ENCODE data around the gene RASGEF1C. TPM values are rescaled to one million over a fixed set of nuclear protein-coding genes. Genes with fewer than 3 reads are reported as not detected.
"Not testable (repeated sequence)": the region's sequence is repeated elsewhere in the genome, so short reads cannot be mapped to it uniquely, and the experiment has no call there.

The RASGEF1C gene
- total RNA-seq, 6 experiments from 2014 or later = 0.64 TPM; not detected in 5

DNA sequence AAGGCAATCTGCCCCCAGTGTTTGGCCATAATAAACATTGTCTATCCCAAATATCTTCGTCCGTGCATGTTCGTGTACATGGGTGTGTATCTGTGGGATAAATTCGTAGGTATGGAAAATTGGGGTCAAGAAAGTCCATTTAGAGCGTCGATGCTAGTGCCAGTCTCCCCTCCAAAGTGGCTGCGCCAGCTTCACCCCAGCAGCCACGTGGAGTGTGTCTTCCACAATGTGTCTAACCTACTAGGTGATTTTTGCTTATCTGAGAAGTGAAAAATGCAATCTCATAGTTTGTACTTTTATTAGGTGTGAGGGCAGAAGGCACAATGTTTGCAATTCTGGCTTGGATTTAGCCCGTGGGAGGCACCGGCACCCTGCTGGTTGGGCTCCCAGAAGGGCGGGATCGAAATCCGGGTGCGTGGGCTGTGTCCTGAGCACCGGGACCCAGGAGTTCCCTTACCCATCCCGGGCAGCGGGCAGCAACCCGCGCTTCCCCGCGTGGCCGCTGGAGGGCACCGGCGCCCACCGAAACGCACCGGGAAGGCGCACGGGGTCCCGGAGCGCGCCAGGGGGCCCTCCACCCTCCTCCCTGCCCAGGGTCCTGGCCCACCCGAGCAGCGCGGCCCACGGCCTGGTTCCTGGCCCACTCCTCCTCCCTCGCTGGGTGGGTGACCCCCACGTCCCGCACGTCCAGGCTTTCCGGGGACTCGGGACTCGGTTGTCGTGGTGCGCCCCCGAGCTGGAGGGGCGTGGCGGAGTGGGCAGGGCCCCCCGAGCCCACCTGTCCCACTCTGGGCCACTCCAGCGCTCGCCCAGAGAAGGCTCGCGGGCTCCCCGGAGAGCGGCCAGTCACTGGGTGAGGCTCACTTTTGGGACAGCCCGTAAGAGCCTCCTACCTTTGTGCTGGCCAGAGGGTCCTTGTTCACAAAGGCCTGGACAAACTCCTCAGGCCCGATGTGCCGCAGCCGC, 82.0 kb downstream of the RASGEF1C start:
- ATAC-seq (peak; percentile 72 to 90 (median 82)), DNase-seq (peak in 2 of 3 donors; percentile 51 to 53)
- H3K36me3 ChIP-seq = no peaks in the 10 kb centered on the region
- TF ChIP-seq, protein P1, sequence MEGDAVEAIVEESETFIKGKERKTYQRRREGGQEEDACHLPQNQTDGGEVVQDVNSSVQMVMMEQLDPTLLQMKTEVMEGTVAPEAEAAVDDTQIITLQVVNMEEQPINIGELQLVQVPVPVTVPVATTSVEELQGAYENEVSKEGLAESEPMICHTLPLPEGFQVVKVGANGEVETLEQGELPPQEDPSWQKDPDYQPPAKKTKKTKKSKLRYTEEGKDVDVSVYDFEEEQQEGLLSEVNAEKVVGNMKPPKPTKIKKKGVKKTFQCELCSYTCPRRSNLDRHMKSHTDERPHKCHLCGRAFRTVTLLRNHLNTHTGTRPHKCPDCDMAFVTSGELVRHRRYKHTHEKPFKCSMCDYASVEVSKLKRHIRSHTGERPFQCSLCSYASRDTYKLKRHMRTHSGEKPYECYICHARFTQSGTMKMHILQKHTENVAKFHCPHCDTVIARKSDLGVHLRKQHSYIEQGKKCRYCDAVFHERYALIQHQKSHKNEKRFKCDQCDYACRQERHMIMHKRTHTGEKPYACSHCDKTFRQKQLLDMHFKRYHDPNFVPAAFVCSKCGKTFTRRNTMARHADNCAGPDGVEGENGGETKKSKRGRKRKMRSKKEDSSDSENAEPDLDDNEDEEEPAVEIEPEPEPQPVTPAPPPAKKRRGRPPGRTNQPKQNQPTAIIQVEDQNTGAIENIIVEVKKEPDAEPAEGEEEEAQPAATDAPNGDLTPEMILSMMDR (IDR thresholded peaks at IDR 0.05) = peak; percentile 66 to 85 (median 82)
- no peak for TF ChIP-seq POLR2A (IDR thresholded peaks at IDR 0.05)
- H3K9me3 ChIP-seq = no peaks in the 10 kb centered on the region
- intact Hi-C loops (cut with DNase I) = loop anchor here in 1 of 2 donors (10.0 kb wide), 1 partner anchor 348 kb away; no protein-coding TSS in a partner anchor
- no peak overlapping the region for H3K4me3 ChIP-seq
- H3K27ac ChIP-seq = no peak overlapping the region
- no peaks in the 10 kb centered on the region for H3K27me3 ChIP-seq
- 39% methylated on average over 20 of the region's 59 CpGs for WGBS (ENCODE audit: insufficient coverage, low coverage, low lambda C conversion rate, missing lambda C conversion rate)
- peaks cover 0 to 5% (median 0%) of the 10 kb centered on the region in 4 donors for H3K4me1 ChIP-seq

DNA sequence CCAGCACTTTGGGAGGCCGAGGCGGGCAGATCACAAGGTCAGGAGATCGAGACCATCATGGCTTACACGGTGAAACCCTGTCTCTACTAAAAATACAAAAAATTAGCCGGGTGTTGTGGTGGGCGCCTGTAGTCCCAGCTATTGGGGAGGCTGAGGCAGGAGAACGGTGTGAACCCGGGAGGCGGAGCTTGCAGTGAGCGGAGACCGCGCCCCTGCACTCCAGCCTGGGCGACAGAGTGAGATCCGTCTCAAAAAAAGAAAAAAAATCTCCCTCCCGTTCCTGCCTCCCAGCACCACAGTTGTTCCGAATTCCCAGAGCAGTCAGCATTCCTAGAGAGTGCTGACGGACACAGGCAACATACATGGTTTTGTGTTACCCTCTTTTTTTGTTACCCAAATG, 82.9 kb downstream of the RASGEF1C start:
- not testable (repeated sequence) for DNase-seq
- intact Hi-C loops (cut with DNase I) = loop anchor here in 1 of 2 donors (10.0 kb wide), 1 partner anchor 349 kb away; no protein-coding TSS in a partner anchor
- 71% methylated on average over 11 of the region's 17 CpGs for WGBS (ENCODE audit: insufficient coverage, low coverage, low lambda C conversion rate, missing lambda C conversion rate)

DNA sequence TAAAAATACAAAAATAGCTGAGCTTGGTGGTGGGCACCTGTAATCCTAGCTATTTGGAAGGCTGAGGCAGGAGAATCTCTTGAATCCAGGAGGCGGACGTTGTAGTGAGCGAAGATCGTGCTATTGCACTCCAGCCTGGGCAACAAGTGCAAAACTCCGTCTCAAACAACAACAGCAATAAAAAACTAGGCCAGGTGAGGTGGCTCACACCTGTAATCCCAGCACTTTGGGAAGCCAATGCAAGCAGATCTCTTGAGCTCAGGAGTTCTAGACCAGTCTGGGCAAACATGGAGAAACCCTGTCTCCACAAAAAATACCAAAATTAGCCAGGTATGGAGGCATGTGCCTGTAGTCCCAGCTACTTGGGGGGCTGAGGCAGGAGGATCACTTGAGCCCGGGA, 84.3 kb downstream of the RASGEF1C start:
- ATAC-seq, H3K36me3 ChIP-seq, H3K4me1 ChIP-seq, H3K9me3 ChIP-seq, H3K27ac ChIP-seq, H3K4me3 ChIP-seq, H3K27me3 ChIP-seq, DNase-seq: not testable (repeated sequence)
- intact Hi-C loops (cut with DNase I) = loop anchor here in 1 of 2 donors (10.0 kb wide), 1 partner anchor 350 kb away; no protein-coding TSS in a partner anchor
- 71% methylated on average over 3 of the region's 6 CpGs for WGBS (ENCODE audit: insufficient coverage, low coverage, low lambda C conversion rate, missing lambda C conversion rate)

More for the DNA sequence above, 82.9 kb downstream of the RASGEF1C start:
- not testable (repeated sequence) for H3K4me3 ChIP-seq, H3K4me1 ChIP-seq, H3K27me3 ChIP-seq, H3K27ac ChIP-seq, H3K9me3 ChIP-seq, H3K36me3 ChIP-seq, ATAC-seq

DNA sequence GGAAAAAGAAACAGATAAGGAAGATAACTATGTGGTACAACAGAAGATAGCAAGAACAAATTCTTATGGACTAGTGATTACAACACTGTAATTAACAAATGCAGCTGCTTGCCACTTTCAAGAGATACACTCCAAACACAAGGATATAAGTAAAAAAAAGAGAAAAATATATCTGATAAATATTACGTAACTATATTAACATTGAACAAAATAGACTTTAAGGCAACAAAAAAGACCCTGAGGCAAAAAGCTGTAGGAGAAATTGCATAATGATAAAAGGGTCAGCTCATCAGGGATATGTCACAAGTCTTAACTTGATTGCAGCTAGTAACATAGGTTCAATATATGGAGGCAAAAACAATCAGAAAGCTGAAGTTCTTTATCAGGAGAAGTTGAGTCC, 86.1 kb downstream of the RASGEF1C start:
- no peak for ATAC-seq
- Histone ChIP-seq H3K27ac (no peak overlapping the region), H3K4me3 (no peak overlapping the region), H3K36me3 (no peaks in the 10 kb centered on the region), H3K9me3 (no peaks in the 10 kb centered on the region), H3K4me1 (peaks cover 0 to 5% (median 0%) of the 10 kb centered on the region in 4 donors), H3K27me3 (no peaks in the 10 kb centered on the region)
- intact Hi-C loops (cut with DNase I) = loop anchor here in 1 of 2 donors (10.0 kb wide), 1 partner anchor 352 kb away; no protein-coding TSS in a partner anchor
- no peak for DNase-seq
- 93% methylated on average over 1 of the region's 1 CpG for WGBS (ENCODE audit: insufficient coverage, low coverage, low lambda C conversion rate, missing lambda C conversion rate)
- no peak for TF ChIP-seq POLR2A (IDR thresholded peaks at IDR 0.05)
- TF ChIP-seq, protein P1 (IDR thresholded peaks at IDR 0.05) = no peak

DNA sequence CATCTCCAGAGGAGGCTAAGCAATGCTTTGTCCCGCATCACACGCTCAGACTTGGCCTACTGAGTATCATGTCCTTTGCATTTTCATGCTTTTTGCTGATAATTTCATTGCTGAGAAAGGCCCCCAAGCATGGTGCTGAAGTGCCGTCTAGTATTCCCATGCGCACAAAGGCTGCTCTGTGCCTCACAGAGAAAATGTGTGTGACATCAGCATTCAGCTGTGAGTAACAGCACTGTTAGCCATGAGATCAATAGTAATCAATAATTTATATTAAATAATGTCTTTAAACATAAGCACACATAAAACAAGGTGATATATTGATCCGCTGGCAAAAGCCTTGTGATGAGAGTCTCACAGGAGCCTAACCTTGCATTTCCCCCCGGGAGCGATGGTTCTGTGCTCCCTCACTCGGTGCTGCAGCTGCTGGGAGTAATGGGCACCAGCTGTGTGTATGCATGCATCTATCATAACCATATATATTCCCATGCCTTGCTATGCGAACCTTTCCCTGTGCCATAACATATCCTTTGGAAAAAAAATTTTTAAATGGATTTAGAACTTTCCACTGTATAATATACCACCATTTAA, 87.1 kb downstream of the RASGEF1C start:
- no peaks in the 10 kb centered on the region for H3K27me3 ChIP-seq
- WGBS (ENCODE audit: insufficient coverage, low coverage, low lambda C conversion rate, missing lambda C conversion rate) = 88% methylated on average over 9 of the region's 9 CpGs
- H3K36me3 ChIP-seq = no peaks in the 10 kb centered on the region
- TF ChIP-seq POLR2A (IDR thresholded peaks at IDR 0.05) = no peak
- TF ChIP-seq, protein P1 (IDR thresholded peaks at IDR 0.05) = no peak
- DNase-seq = no peak
- H3K27ac ChIP-seq = no peak overlapping the region
- ATAC-seq = no peak
- intact Hi-C loops (cut with DNase I) = loop anchor here in 1 of 2 donors (10.0 kb wide), 1 partner anchor 353 kb away; no protein-coding TSS in a partner anchor
- H3K4me1 ChIP-seq = peaks cover 0 to 3% (median 0%) of the 10 kb centered on the region in 4 donors
- H3K9me3 ChIP-seq = no peaks in the 10 kb centered on the region
- H3K4me3 ChIP-seq = no peak overlapping the region
